ENCODE results near the gene LRP8.
"Not testable (repeated sequence)": the region's sequence is repeated elsewhere in the genome, so short reads cannot be mapped to it uniquely, and the experiment has no call there.

The LRP8 gene

DNA sequence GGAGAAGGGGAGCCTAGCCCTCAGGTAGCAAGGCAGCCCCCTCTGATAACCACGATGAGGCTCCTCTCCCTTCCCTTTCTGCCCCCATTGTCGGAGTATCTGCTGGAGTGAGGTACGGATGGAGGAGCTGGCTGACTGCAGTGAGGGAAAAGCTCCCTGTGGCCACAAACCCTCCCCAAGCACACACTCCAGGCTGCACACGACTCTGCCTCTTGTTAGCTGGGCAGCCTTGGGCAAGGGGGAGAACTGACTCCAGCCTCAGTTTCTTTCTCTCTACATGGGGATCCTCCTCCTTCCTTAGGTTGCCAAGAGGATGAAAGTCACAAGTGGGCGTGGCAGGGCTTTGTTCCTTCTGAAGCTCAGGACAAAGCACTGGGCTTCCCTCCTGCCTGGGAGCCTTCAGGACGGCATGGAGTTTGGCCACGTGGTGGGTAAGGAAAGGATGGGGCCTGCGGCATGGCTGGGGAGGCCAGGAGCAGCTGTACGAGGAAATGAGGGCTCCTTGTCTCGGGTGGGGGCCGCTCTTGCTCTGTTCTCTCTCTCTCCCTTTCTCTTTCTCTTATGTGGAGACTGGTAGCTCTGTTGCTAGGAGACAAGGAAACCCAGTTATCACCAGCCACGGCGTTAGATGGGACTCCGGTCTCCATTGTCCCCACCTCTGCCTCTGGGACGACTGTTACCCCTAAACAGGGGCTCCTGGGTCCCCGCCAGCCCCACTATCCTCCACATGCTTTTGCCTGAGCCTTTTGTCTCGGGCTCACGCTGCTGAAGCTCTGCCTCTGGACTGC lies 39.7 kb downstream of the LRP8 start:
- Histone ChIP-seq H3K9me3 (ENCODE audit: control insufficient read depth, insufficient read depth, low read length) (no peaks in the 10 kb centered on the region), H3K36me3 (ENCODE audit: insufficient read depth, low read length) (peaks cover 31% of the 10 kb centered on the region), H3K4me1 (ENCODE audit: insufficient read depth, low read length) (0 out of 2 replicates have a peak, but pooled peaks cover 1% of the 10 kb centered on the region), H3K9ac (ENCODE audit: low read depth, low read length) (no peak overlapping the region)

DNA sequence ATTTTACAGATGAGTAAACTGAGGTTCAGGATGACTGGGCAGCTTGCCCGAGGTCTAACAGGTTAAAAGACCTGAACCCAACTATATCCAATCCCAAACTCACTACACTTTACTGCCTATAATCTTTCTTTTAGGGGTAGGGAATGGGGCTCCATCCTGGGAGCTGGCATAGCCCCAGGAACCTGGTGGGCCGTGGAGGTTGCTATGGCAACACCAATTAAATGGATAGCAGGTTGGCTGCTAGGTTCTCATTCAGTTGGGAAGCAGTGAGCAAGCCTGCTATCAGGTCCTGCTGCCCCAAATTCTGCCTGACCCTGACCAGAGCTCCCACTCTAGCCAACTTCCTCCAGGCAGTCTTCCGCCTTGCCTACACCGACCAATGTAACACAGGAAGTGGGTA lies 40.9 kb downstream of the LRP8 start:
- H3K4me1 ChIP-seq (ENCODE audit: insufficient read depth, low read length) = no peaks in the 10 kb centered on the region
- H3K9ac ChIP-seq (ENCODE audit: low read depth, low read length) = no peak overlapping the region
- no peaks in the 10 kb centered on the region for H3K9me3 ChIP-seq (ENCODE audit: control insufficient read depth, insufficient read depth, low read length)
- H3K36me3 ChIP-seq (ENCODE audit: insufficient read depth, low read length) = peaks cover 31% of the 10 kb centered on the region

DNA sequence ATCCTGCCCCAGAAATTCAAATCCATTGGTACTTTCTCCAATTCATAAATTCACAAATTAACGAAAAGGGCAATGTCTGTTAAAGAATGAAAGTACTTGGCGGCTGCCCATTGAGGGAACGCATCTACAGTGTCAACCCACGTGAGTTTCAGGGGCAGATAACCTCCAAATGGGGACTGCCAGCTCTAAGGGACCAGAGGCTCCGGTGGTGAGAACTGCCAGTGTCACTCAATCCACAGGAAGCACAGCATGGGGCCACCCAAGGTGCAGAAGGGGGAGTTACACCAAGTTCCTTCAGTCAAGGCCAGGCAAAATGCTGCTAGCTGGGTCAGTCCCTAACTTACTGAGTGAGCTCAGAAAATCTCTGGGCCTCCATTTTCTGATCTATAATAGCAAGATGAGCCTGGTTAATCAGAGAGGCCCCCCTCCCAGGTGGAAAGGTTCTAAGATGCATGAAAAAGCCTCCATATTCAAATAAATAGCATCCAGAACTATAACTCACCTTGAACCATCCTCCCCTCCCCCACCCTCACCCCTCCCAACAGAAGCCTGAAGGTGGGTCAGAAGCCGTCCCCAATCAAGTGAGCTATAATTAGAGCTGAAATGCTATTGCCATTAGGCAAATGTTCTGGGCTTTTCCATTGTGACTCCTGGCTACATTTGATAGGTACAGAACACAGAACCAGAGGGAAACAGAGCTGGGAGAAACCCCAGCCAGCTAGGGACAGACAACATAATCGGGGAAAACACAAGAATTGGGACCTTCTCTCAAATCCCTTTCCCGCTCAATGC lies 41.7 kb downstream of the LRP8 start:
- Histone ChIP-seq H3K9ac (ENCODE audit: low read depth, low read length) (no peak overlapping the region), H3K4me1 (ENCODE audit: insufficient read depth, low read length) (no peaks in the 10 kb centered on the region), H3K36me3 (ENCODE audit: insufficient read depth, low read length) (peaks cover 35% of the 10 kb centered on the region), H3K9me3 (ENCODE audit: control insufficient read depth, insufficient read depth, low read length) (no peaks in the 10 kb centered on the region)

DNA sequence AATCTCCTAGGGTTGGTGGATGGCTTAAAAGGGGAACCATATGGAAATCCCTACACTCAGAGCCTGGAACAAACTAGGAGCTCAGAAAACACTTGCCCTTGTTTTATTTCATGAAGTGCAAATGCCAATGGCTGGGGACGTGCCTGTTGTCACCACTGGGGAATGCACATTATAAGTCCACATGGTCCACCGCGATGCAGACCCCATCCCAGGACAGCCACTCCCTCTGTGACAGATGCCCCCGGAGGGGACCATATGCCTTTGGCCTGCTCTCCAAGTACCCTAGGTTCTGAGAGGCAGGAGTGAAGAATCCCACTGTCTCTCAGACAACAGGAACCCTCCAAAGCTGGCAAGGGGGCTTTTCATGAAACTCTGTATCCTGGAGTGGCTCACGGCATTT lies 42.3 kb downstream of the LRP8 start:
- Histone ChIP-seq H3K4me1 (ENCODE audit: insufficient read depth, low read length) (no peaks in the 10 kb centered on the region), H3K9ac (ENCODE audit: low read depth, low read length) (no peak overlapping the region), H3K36me3 (ENCODE audit: insufficient read depth, low read length) (peaks cover 36% of the 10 kb centered on the region), H3K9me3 (ENCODE audit: control insufficient read depth, insufficient read depth, low read length) (no peaks in the 10 kb centered on the region)

DNA sequence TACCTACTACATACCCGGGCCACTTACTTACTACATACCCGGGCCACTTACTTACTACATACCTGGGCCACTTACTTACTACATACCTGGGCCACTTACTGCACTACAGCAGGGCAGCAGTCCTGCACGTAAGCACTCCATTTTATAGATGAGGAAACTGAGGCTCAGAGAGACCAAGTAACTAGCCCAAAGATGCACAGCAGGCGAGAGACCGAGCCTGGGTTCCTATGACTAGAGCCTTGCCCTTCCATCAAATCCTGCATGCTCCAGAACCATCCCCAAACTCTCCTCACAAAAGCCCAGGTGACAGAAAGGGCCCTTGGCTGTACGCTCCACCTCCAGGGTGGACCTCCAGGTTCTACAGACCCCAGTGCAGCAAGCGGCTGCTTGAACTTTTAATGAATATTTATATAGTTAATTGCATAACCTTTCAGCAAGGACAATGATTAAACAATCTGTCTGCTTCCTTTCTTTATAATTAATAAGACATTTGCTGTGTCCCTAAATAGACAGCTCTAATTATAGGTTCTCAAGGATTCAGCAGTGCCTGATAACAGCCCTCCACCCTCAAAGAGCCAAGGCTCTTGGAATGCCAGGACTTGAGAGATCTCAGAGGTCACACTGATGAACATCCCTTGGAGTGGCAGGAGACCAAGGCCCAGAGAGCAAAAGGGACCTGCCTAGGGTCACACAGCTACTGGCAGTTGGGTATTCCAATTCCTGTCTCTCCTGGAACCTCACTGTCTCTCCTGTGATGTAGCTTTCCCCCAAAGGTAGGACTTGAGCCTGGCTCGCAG lies 43.4 kb downstream of the LRP8 start:
- H3K36me3 ChIP-seq (ENCODE audit: insufficient read depth, low read length) = peaks cover 36% of the 10 kb centered on the region
- no peaks in the 10 kb centered on the region for H3K9me3 ChIP-seq (ENCODE audit: control insufficient read depth, insufficient read depth, low read length)
- no peaks in the 10 kb centered on the region for H3K4me1 ChIP-seq (ENCODE audit: insufficient read depth, low read length)
- H3K9ac ChIP-seq (ENCODE audit: low read depth, low read length) = no peak overlapping the region

DNA sequence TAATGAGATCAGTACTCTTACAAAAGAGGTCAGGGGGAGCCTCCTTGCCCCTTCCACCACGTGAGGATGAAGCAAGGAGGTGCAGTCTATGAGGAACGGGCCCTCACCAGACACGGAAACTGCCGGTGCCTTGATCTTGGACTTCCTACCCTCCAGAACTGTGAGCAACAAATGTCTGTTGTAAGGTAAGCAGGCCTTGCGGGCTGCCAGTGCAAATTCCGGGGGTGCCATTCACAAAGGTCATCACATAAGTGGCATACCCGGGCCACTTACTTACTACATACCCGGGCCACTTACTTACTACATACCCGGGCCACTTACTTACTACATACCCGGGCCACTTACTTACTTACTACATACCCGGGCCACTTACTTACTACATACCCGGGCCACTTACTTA lies 44.7 kb downstream of the LRP8 start:
- H3K36me3 ChIP-seq (ENCODE audit: insufficient read depth, low read length) = peaks cover 32% of the 10 kb centered on the region
- not testable (repeated sequence) for H3K4me1 ChIP-seq (ENCODE audit: insufficient read depth, low read length); H3K9me3 ChIP-seq (ENCODE audit: control insufficient read depth, insufficient read depth, low read length); H3K9ac ChIP-seq (ENCODE audit: low read depth, low read length)

DNA sequence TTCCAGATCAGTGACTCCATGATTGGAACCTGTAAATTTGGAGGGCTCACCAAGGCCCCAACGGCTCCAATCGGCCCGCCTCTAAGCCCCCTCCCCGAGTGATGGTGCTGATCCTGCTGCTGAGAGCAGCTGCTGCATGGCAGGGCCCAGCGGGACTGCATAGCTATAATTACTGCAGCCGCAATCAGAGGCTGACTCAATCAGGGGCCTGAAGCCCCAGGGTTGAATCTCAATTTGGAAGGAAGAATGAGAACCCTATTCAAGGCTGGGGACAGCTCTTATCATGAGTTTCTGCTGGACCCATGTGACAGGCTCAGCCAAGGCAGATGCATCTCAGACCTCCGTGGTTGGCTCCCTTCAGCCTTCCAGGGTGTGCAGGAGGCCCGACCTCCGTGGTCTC lies 46.7 kb downstream of the LRP8 start:
- no peak overlapping the region for H3K9ac ChIP-seq (ENCODE audit: low read depth, low read length)
- peaks cover 27% of the 10 kb centered on the region for H3K36me3 ChIP-seq (ENCODE audit: insufficient read depth, low read length)
- no peaks in the 10 kb centered on the region for H3K4me1 ChIP-seq (ENCODE audit: insufficient read depth, low read length)
- H3K9me3 ChIP-seq (ENCODE audit: control insufficient read depth, insufficient read depth, low read length) = no peaks in the 10 kb centered on the region

DNA sequence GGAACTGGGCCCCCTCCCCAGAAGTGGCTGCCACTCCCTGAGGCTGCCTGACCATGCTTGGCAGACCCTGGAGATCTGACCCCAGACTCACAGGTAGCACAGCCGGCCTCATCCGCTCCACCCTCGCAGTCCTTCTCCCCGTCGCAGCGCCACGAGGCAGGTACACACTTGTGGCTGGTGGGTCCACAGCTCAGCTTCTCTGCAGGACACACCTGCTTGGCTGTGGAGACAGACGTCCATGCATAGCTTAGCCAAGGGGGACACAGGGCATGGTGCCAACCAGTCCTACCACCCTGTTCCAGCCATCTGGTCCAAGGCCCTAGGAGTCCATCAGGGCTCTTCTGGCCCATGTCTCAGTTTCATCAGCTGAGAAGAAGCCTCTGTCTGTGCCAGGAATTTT lies 47.4 kb downstream of the LRP8 start:
- Histone ChIP-seq H3K4me1 (ENCODE audit: insufficient read depth, low read length) (no peaks in the 10 kb centered on the region), H3K9ac (ENCODE audit: low read depth, low read length) (no peak overlapping the region), H3K36me3 (ENCODE audit: insufficient read depth, low read length) (peaks cover 24% of the 10 kb centered on the region), H3K9me3 (ENCODE audit: control insufficient read depth, insufficient read depth, low read length) (no peaks in the 10 kb centered on the region)

DNA sequence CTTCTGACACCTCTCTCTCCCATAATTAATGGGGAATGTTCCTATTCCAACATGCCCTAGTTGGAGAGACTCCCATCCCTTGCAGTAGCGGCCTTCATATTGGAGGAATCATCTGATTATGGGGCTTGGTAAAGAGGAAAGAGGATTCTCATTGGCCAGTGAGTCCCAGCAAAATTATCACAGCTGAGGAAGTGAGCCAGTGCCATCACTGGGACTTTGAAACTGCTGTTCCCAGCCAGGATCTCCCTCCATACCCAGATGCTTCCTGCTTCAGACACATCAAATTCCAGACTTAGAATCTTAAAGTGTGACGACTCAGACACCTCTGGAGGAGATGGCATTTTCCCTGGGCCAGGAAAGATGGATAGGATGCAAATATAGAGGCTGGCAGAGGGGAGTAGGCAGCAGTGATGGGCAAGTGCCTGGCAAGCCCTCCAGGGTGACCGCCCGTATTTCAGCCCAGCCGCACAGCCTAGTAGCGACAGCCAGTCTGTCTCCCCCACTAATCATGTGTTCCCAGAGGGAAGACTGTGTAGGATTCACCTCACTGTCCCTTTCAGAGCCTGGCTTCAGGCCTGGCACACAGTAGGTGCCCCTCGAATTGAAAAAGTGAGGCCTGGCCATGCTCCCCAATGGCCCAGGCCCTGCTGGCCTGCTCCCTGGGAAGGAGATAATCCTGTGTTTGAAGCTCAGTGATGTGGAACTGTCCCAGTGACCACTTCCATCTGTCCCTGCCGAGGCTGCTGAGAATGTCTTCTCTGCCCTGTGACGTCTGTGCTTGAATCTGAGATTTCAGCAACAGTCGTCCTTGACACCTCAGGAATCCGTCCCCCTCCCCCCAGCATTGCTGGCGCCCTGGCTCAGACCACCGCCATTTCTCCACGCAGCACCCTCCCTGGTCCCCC lies 48.3 kb downstream of the LRP8 start:
- H3K36me3 ChIP-seq (ENCODE audit: insufficient read depth, low read length) = peaks cover 15% of the 10 kb centered on the region
- H3K4me1 ChIP-seq (ENCODE audit: insufficient read depth, low read length) = no peaks in the 10 kb centered on the region
- no peaks in the 10 kb centered on the region for H3K9me3 ChIP-seq (ENCODE audit: control insufficient read depth, insufficient read depth, low read length)
- no peak overlapping the region for H3K9ac ChIP-seq (ENCODE audit: low read depth, low read length)

DNA sequence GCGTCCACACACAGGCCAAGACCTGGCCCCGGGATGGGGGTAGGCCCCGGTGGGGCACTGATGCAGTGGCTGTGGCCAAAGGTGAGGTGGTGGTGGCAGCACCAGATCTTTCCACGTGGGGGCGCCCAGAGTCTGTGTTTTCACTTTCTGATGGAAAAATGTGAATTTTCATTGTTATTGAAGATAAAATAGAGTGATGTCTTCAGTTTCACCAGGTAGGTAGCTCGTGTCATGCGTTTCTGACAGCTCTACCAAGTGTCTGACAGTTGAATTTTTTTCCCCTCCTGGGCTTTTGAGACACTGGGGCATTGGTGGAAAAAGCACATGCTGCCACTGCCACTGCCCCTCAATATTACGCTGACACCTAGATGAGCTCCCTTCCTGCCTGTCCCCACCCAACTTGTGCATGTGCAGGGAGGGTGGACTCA lies 49.6 kb downstream of the LRP8 start:
- H3K4me1 ChIP-seq (ENCODE audit: insufficient read depth, low read length) = no peaks in the 10 kb centered on the region
- H3K36me3 ChIP-seq (ENCODE audit: insufficient read depth, low read length) = peaks cover 14% of the 10 kb centered on the region
- no peak overlapping the region for H3K9ac ChIP-seq (ENCODE audit: low read depth, low read length)
- no peaks in the 10 kb centered on the region for H3K9me3 ChIP-seq (ENCODE audit: control insufficient read depth, insufficient read depth, low read length)

DNA sequence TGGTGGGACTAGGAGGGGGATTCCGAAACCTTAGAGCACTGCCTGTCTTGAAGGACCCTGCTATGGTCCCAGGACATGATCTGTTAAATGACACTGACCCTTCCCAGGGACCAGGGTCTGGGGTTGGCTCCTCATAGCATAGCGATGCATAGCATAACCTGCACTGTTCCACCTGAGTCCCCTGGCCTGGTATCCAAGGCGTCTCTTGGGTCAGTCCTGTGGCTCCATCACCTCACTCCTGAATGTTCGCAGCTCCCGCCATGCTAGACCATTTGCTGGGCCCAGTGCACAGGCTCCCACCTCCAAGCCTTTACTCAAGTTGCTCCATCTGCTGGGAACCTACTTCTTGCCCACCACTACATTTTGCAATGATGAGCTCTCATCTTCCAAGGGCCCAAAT lies 50.5 kb downstream of the LRP8 start:
- H3K9ac ChIP-seq (ENCODE audit: low read depth, low read length) = no peak overlapping the region
- no peaks in the 10 kb centered on the region for H3K4me1 ChIP-seq (ENCODE audit: insufficient read depth, low read length)
- no peaks in the 10 kb centered on the region for H3K9me3 ChIP-seq (ENCODE audit: control insufficient read depth, insufficient read depth, low read length)
- H3K36me3 ChIP-seq (ENCODE audit: insufficient read depth, low read length) = peaks cover 15% of the 10 kb centered on the region

DNA sequence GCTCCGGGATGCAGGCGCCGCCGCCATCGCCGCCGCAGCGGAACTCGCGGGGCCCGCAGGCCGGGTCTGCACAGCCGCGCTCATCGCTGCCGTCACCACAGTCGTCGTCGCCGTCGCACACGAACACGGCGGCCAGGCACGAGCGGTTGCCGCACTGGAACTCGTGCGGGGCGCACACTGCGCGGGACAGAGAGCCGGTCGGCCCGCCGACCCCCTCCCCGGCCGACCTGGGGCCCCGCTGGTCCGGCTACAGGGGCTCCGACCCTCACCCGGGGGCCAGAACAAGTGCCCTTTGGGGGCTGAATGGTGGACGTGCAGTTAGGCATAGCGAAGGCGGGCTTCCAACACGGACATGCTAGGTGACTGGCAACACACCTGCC lies 51.0 kb downstream of the LRP8 start:
- Histone ChIP-seq H3K4me1 (ENCODE audit: insufficient read depth, low read length) (no peaks in the 10 kb centered on the region), H3K9me3 (ENCODE audit: control insufficient read depth, insufficient read depth, low read length) (no peaks in the 10 kb centered on the region), H3K9ac (ENCODE audit: low read depth, low read length) (no peak overlapping the region), H3K36me3 (ENCODE audit: insufficient read depth, low read length) (peaks cover 15% of the 10 kb centered on the region)

DNA sequence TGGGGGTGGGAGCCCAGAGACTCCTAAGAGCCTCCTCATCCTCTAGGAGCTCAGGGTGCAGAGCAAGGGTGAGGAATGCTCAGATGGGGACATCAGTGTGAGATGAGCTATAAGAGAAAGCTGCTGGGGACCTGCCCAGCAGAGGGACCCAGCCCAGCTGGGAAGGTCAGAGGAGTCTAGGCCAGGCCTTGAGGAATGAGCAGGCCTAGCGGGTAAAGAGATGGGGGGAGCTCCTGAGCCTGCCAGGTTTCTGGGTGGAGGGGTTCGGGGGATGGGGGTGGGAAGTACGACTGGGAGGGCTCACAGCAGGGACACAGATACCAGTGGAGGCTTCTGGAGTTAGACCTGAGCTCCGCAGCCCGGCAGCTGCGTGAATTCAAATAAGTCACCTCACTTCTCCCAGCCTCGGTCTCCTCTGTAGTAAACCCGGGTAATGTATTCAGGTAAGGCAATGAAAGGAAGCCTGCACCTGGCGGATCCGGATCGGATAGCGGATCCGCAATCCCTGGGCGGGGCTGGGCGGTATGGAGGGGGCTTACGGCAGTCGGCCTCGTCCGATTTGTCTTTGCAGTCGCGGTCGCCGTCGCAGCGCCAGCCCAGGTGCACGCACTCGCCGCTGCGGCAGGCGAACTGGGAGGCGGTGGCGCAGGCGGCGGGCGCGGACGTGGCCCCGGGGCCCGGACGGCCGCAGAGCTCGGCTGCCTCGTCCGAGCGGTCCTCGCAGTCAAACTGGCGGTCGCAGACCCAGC lies 51.5 kb downstream of the LRP8 start:
- Histone ChIP-seq H3K9me3 (ENCODE audit: control insufficient read depth, insufficient read depth, low read length) (no peaks in the 10 kb centered on the region), H3K4me1 (ENCODE audit: insufficient read depth, low read length) (no peaks in the 10 kb centered on the region), H3K9ac (ENCODE audit: low read depth, low read length) (no peak overlapping the region), H3K36me3 (ENCODE audit: insufficient read depth, low read length) (peaks cover 12% of the 10 kb centered on the region)
